ENCODE data around the gene RPS10.
"Not testable (repeated sequence)": the region's sequence is repeated elsewhere in the genome, so short reads cannot be mapped to it uniquely, and the experiment has no call there.

The RPS10 gene

GRCh38 chr6:34373511-34373910, 52.4 kb downstream of the RPS10 start:
- Mint-ChIP-seq H3K4me1 (peaks cover 31% of the 10 kb centered on the region), H3K27ac (no peak overlapping the region), H3K9me3 (no peaks in the 10 kb centered on the region), H3K27me3 (no peaks in the 10 kb centered on the region), H3K36me3 (peaks cover 3% of the 10 kb centered on the region), H3K4me3 (no peak overlapping the region)

GRCh38 chr6:34371865-34372264, 54.0 kb downstream of the RPS10 start:
- peaks cover 32% of the 10 kb centered on the region for H3K4me1 Mint-ChIP-seq
- H3K36me3 Mint-ChIP-seq, H3K9me3 Mint-ChIP-seq, H3K27ac Mint-ChIP-seq, H3K27me3 Mint-ChIP-seq, H3K4me3 Mint-ChIP-seq: not testable (repeated sequence)

GRCh38 chr6:34370361-34370760, 55.5 kb downstream of the RPS10 start:
- Mint-ChIP-seq H3K9me3 (no peaks in the 10 kb centered on the region), H3K4me1 (peaks cover 40% of the 10 kb centered on the region), H3K36me3 (peaks cover 3% of the 10 kb centered on the region), H3K27ac (no peak overlapping the region), H3K4me3 (no peak overlapping the region), H3K27me3 (no peaks in the 10 kb centered on the region)

- no peaks in the 10 kb centered on the region for H3K9me3 Mint-ChIP-seq
Observed at GRCh38 chr6:34369385-34369784, 56.5 kb downstream of the RPS10 start.

More at GRCh38 chr6:34369385-34369784, 56.5 kb downstream of the RPS10 start:
- H3K27ac Mint-ChIP-seq: no peak overlapping the region
- H3K27me3 Mint-ChIP-seq: no peaks in the 10 kb centered on the region
- peaks cover 3% of the 10 kb centered on the region for H3K36me3 Mint-ChIP-seq
- H3K4me1 Mint-ChIP-seq: peaks cover 42% of the 10 kb centered on the region
- no peak overlapping the region for H3K4me3 Mint-ChIP-seq
